Endothelial cell of umbilical vein (primary cell): ENCODE data around the gene RPRD1A. TPM values are rescaled to one million over a fixed set of nuclear protein-coding genes. Genes with fewer than 3 reads are reported as not detected.
"Not testable (repeated sequence)": the region's sequence is repeated elsewhere in the genome, so short reads cannot be mapped to it uniquely, and the experiment has no call there.

Experiments used
- BruUV-seq: library from RNA; stranded (reverse); fragments of 400-500 nt; replicated peaks from 2 replicates; lab custom pipeline; 2021; lab: Mats Ljungman, UMichigan
- CTCF ChIA-PET: fragments of 300-600, 350-600 bp; sonication (Branson Sonifier 250); formaldehyde crosslinking; loops from one replicate; lab custom pipeline; 2021; ENCODE audit warnings: antibody characterized with exemption, inconsistent platforms; lab: Charles Lee
- POLR2A ChIA-PET: fragments of 300-600, 350-600 bp; sonication (Branson Sonifier 250); formaldehyde crosslinking; loops from one replicate; lab custom pipeline; 2021; ENCODE audit warnings: antibody characterized with exemption, inconsistent platforms; lab: Charles Lee
- DNase-seq: peaks from one replicate; pipeline ENCODE4 v3.0.0-alpha.2; 2011; ENCODE audit warnings: low read depth, low spot score
- FAIRE-seq: peaks from 2 replicates; lab custom pipeline; 2011; peaks lifted over from hg19 to GRCh38; lab: Jason Lieb, UNC
- H2AFZ ChIP-seq: 2 replicates; pipeline ENCODE4 v1.6.0; 2012; ENCODE audit warnings: low read depth, low read length, control low read depth, inconsistent platforms
- H3K27ac ChIP-seq: 2 replicates; pipeline ENCODE4 v1.5.1; 2011; ENCODE audit warnings: low read depth, mild to moderate bottlenecking, control low read depth, low read length, moderate library complexity; ENCODE audit not compliant: insufficient read depth
- H3K27me3 ChIP-seq, 2 experiments: 2 replicates each; pipeline versions ENCODE4 v1.6.0 to v1.6.1; 2011; ENCODE audit warnings: low read length in 2 of 2, mixed read lengths in 1 of 2; ENCODE audit not compliant: control insufficient read depth in 2 of 2, insufficient read depth in 2 of 2
- H3K36me3 ChIP-seq, 2 experiments: 2 replicates in 1 of 2; 3 replicates in 1 of 2; pipeline ENCODE4 v1.5.1; 2011; ENCODE audit warnings: low read length in 2 of 2, mild to moderate bottlenecking in 1 of 2, moderate library complexity in 1 of 2; ENCODE audit not compliant: control insufficient read depth in 2 of 2, insufficient read depth in 2 of 2; ENCODE audit errors: extremely low read depth in 1 of 2
- H3K4me1 ChIP-seq: 3 replicates; pipeline ENCODE4 v1.5.1; 2011; ENCODE audit warnings: mild to moderate bottlenecking, low read length; ENCODE audit not compliant: control insufficient read depth, insufficient read depth; ENCODE audit errors: extremely low read depth
- H3K4me2 ChIP-seq: 2 replicates; pipeline ENCODE4 v1.6.1; 2011; ENCODE audit warnings: low read length, control low read depth, mixed read lengths; ENCODE audit not compliant: insufficient read depth
- H3K4me3 ChIP-seq, 3 experiments: fragments of 200-600 bp in 1 of 3; sonication (generic), shearing (Covaris generic) in 1 of 3; replicated peaks in 1 of 3; 2 replicates each; pipeline ENCODE4 v1.5.1; 2011 to 2016; ENCODE audit warnings: control low read depth in 3 of 3, low read length in 3 of 3, mild to moderate bottlenecking in 2 of 3, inconsistent platforms in 1 of 3, low read depth in 1 of 3, moderate library complexity in 1 of 3; ENCODE audit not compliant: insufficient read depth in 1 of 3
- H3K79me2 ChIP-seq: 2 replicates; pipeline ENCODE4 v1.6.0; 2012; ENCODE audit warnings: low read length, inconsistent platforms; ENCODE audit not compliant: control insufficient read depth, insufficient read depth
- H3K9ac ChIP-seq: replicated peaks from 2 replicates; pipeline ENCODE3; 2011; ENCODE audit warnings: low read length, control low read depth; ENCODE audit not compliant: insufficient read depth; ENCODE audit errors: extremely low read depth
- H3K9me1 ChIP-seq: replicated peaks from 3 replicates; pipeline ENCODE4 v1.6.0; 2011; ENCODE audit warnings: mild to moderate bottlenecking, low read length; ENCODE audit not compliant: control insufficient read depth, insufficient read depth; ENCODE audit errors: extremely low read depth
- H3K9me3 ChIP-seq: replicated peaks from 2 replicates; pipeline ENCODE4 v1.5.1; 2012; ENCODE audit warnings: low read length, inconsistent platforms; ENCODE audit not compliant: control insufficient read depth, insufficient read depth
- H4K20me1 ChIP-seq: replicated peaks from 2 replicates; pipeline ENCODE3; 2011; ENCODE audit warnings: mild to moderate bottlenecking, low read length; ENCODE audit not compliant: control insufficient read depth, insufficient read depth; ENCODE audit errors: extremely low read depth
- EZH2 ChIP-seq: IDR thresholded peaks from 2 replicates; pipeline ENCODE4 v1.6.1; 2012; ENCODE audit warnings: borderline replicate concordance, low read depth, mild to moderate bottlenecking, moderate library complexity, low read length, inconsistent platforms; ENCODE audit not compliant: severe bottlenecking
- FOS ChIP-seq: IDR thresholded peaks from 2 replicates; pipeline ENCODE4 v1.6.1; 2011; ENCODE audit warnings: mild to moderate bottlenecking, low read length, moderate library complexity, borderline replicate concordance; ENCODE audit not compliant: insufficient read depth
- GATA2 ChIP-seq: IDR thresholded peaks from 2 replicates; pipeline ENCODE4 v1.7.0; 2011; ENCODE audit warnings: low read depth, mild to moderate bottlenecking, moderate library complexity, mixed read lengths, low read length; ENCODE audit not compliant: insufficient read length, insufficient read depth
- JUN ChIP-seq: IDR thresholded peaks from 2 replicates; pipeline ENCODE4 v1.6.1; 2011; ENCODE audit warnings: borderline replicate concordance, low read depth; ENCODE audit not compliant: insufficient read length, insufficient read depth
- MYC ChIP-seq: IDR thresholded peaks from one replicate; pipeline ENCODE4 v1.6.1; 2011; ENCODE audit warnings: mild to moderate bottlenecking, low read depth, low read length
- POLR2A ChIP-seq: IDR thresholded peaks from 2 replicates; pipeline ENCODE4 v1.6.1; 2012; ENCODE audit warnings: low read depth, mild to moderate bottlenecking, control low read depth, low read length
- POLR2AphosphoS5 ChIP-seq: IDR thresholded peaks from 2 replicates; pipeline ENCODE4 v1.6.1; 2012; ENCODE audit warnings: low read depth, mild to moderate bottlenecking, control low read depth, low read length, moderate library complexity; ENCODE audit not compliant: insufficient read depth
- dilution Hi-C: fragments of 300-500 bp; cut with MboI; formaldehyde crosslinking; loops from one replicate; pipeline ENCODE4 v1.15.0; 2019; ENCODE audit warnings: low sequenced_read_pairs; ENCODE audit not compliant: extremely low pct_ligation_motif_present
- intact Hi-C: fragments of 100-400 bp; cut with micrococcal nuclease; formaldehyde crosslinking; loops from one replicate; pipeline ENCODE4 v1.10.0; 2022
- polyA plus RNA-seq, 4 experiments: library from polyadenylated mRNA; depleted of rRNA in 3 of 4; stranded (reverse) in 3 of 4; unstranded in 1 of 4; fragments of >200 nt; gene quantifications; 2 replicates each; pipeline versions ENCODE4 v1.2.1 to v1.2.3, GENCODE V29; 2011 to 2012; ENCODE audit warnings: missing spikeins in 1 of 4
- total RNA-seq: library from RNA; stranded (reverse); gene quantifications from 2 replicates; pipeline ENCODE4 v1.2.3, GENCODE V29; 2021
- TF ChIP-seq, protein P1 (sequence below): IDR thresholded peaks from 2 replicates; pipeline ENCODE4 v1.6.1; 2011; ENCODE audit not compliant: insufficient read depth, insufficient read length
- TF ChIP-seq, protein P2 (sequence below), 2 donors: IDR thresholded peaks; 1 replicate in 1 of 2; 2 replicates in 1 of 2; pipeline ENCODE4 v1.5.1; 2011; ENCODE audit warnings: low read length in 2 of 2, mild to moderate bottlenecking in 2 of 2, moderate library complexity in 2 of 2, control low read depth in 1 of 2, inconsistent platforms in 1 of 2, low read depth in 1 of 2; ENCODE audit not compliant: insufficient read depth in 1 of 2; ENCODE audit errors: extremely low read depth in 1 of 2

RPRD1A gene
- total and polyA plus RNA-seq, 2 donors (not counting 3 experiments of a cell fraction or from before 2014, with no cell fraction given): 13.5 to 50.7 TPM

DNA sequence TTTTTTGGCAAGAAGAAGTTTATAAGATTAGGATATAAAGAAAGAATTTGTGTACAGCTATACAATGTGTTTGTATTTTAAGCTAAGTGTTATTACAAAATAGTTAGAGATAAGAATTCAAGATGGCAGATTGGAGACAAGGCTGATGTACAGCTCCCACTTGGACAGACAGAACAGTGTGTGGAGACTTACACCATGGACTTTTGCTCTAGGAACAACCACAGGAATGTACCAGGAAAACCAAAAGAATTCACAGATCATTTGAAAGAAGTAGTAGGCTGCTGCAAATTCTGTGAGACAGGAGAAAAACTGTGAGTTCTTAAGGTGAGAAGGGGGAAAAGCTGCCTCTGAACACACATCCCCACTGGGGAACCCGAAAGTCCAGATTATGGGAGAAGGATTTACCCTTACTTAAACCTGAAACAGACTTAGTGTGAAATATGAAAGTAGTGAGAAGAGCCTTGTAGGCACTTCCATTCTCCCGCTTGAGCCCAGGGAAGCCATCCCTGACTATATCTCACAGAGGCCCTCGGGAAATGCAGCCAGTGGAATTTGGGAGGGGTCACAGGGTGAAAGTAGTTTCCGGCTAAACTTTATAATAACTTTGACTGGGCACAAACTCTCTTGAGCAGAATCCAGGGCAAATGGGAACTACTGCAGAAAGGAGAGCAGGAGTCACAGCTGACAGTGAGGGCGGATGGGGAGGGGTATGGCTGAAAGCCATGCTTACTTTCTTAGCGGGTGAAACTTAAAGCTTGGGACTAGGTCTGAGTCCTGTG lies 11.6 kb upstream of the RPRD1A start:
- H3K4me2 ChIP-seq: no peak overlapping the region
- H3K4me3 ChIP-seq: no peak overlapping the region
- TF ChIP-seq MYC: no peak
- no peak for TF ChIP-seq POLR2A
- TF ChIP-seq, protein P1, sequence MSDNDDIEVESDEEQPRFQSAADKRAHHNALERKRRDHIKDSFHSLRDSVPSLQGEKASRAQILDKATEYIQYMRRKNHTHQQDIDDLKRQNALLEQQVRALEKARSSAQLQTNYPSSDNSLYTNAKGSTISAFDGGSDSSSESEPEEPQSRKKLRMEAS: no peak
- TF ChIP-seq JUN: no peak
- no peak for TF ChIP-seq FOS
- TF ChIP-seq EZH2: no peak
- TF ChIP-seq, protein P2, sequence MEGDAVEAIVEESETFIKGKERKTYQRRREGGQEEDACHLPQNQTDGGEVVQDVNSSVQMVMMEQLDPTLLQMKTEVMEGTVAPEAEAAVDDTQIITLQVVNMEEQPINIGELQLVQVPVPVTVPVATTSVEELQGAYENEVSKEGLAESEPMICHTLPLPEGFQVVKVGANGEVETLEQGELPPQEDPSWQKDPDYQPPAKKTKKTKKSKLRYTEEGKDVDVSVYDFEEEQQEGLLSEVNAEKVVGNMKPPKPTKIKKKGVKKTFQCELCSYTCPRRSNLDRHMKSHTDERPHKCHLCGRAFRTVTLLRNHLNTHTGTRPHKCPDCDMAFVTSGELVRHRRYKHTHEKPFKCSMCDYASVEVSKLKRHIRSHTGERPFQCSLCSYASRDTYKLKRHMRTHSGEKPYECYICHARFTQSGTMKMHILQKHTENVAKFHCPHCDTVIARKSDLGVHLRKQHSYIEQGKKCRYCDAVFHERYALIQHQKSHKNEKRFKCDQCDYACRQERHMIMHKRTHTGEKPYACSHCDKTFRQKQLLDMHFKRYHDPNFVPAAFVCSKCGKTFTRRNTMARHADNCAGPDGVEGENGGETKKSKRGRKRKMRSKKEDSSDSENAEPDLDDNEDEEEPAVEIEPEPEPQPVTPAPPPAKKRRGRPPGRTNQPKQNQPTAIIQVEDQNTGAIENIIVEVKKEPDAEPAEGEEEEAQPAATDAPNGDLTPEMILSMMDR (IDR thresholded peaks at IDR 0.05; ENCODE audit: extremely low read depth in 1 of 2, insufficient read depth in 1 of 2, low read depth in 1 of 2, low read length in 2 of 2): no peak
- TF ChIP-seq POLR2AphosphoS5: no peak
- TF ChIP-seq GATA2: no peak
- H3K36me3 ChIP-seq: no peaks in the 10 kb centered on the region
- BruUV-seq: no TSS peak
- H4K20me1 ChIP-seq: no peaks in the 10 kb centered on the region
- no peak overlapping the region for H2AFZ ChIP-seq
- FAIRE-seq: no peak
- no peak overlapping the region for H3K9ac ChIP-seq
- H3K9me3 ChIP-seq: no peaks in the 10 kb centered on the region
- ChIA-PET CTCF (interaction anchor here (1.0 to 1.9 kb wide), 4 partner anchors 17 to 206 kb away, joined by 3 to 8 read pairs (median 4); no protein-coding TSS in a partner anchor), POLR2A (no interaction called here)
- dilution Hi-C loops (no loop called here), intact Hi-C loops (no loop called here)
- DNase-seq: no peak
- no peak overlapping the region for H3K27ac ChIP-seq
- no peaks in the 10 kb centered on the region for H3K4me1 ChIP-seq
- H3K79me2 ChIP-seq: no peaks in the 10 kb centered on the region
- H3K9me1 ChIP-seq: no peaks in the 10 kb centered on the region
- peaks cover 7 to 13% of the 10 kb centered on the region in 2 experiments for H3K27me3 ChIP-seq

DNA sequence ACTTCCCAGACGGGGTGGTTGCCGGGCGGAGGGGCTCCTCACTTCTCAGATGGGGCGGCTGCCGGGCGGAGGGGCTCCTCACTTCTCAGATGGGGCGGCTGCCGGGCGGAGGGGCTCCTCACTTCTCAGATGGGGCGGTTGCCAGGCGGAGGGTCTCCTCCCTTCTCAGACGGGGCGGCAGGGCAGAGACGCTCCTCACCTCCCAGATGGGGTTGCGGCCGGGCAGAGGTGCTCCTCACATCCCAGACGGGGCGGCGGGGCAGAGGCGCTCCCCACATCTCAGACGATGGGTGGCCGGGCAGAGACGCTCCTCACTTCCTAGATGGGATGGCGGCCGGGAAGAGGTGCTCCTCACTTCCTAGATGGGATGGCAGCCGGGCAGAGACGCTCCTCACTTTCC lies 10.4 kb upstream of the RPRD1A start:
- H4K20me1 ChIP-seq, H3K79me2 ChIP-seq, BruUV-seq, H3K9me1 ChIP-seq, POLR2A ChIA-PET, H3K4me2 ChIP-seq, H3K9me3 ChIP-seq, H2AFZ ChIP-seq, intact Hi-C loops, H3K36me3 ChIP-seq, H3K9ac ChIP-seq, dilution Hi-C loops, H3K4me1 ChIP-seq, DNase-seq, CTCF ChIA-PET, H3K4me3 ChIP-seq, FAIRE-seq, H3K27ac ChIP-seq: not testable (repeated sequence)
- H3K27me3 ChIP-seq: peaks cover 11 to 14% of the 10 kb centered on the region in 2 experiments
